B cell (primary cell): ENCODE data around the gene UBE2O. TPM values are rescaled to one million over a fixed set of nuclear protein-coding genes. Genes with fewer than 3 reads are reported as not detected.

Experiments used
- ATAC-seq: fragments of 200-7000 bp; cut with Tn5 transposase; one replicate; pipeline ENCODE4 v1.10.0; 2021; ENCODE audit warnings: low read depth, mild to moderate bottlenecking, moderate number of reproducible peaks, moderate library complexity
- CTCF ChIA-PET: fragments of 350-600 bp; sonication (Branson Sonifier 250); formaldehyde crosslinking; loops from one replicate; lab custom pipeline; 2021; ENCODE audit warnings: antibody characterized with exemption, inconsistent platforms; lab: Charles Lee
- POLR2A ChIA-PET: fragments of 350-600 bp; sonication (Branson Sonifier 250); formaldehyde crosslinking; loops from one replicate; lab custom pipeline; 2021; ENCODE audit warnings: antibody characterized with exemption; lab: Charles Lee
- DNase-seq: peaks from one replicate; pipeline ENCODE4 v3.0.0; 2013
- H2AFZ ChIP-seq: 2 replicates; pipeline ENCODE4 v1.6.1; 2012; ENCODE audit warnings: mild to moderate bottlenecking, low read depth, low read length; ENCODE audit not compliant: insufficient read depth, poor library complexity, severe bottlenecking
- H3K27ac ChIP-seq, 2 donors: 1 replicate in 1 of 2; 2 replicates in 1 of 2; pipeline ENCODE4 v1.5.1; 2012 to 2013; ENCODE audit warnings: low read length in 2 of 2, mild to moderate bottlenecking in 2 of 2, moderate library complexity in 1 of 2
- H3K27me3 ChIP-seq, 4 experiments: fragments of 200-600 bp in 1 of 4; sonication (generic) in 1 of 4; replicated peaks in 1 of 4; 1 replicate in 2 of 4; 2 replicates in 2 of 4; pipeline versions ENCODE4 v1.6.1 to v1.7.0; 2013 to 2016; ENCODE audit warnings: low read length in 3 of 4, mild to moderate bottlenecking in 2 of 4, mixed read lengths in 1 of 4, moderate library complexity in 1 of 4; ENCODE audit not compliant: insufficient read depth in 4 of 4, control insufficient read depth in 3 of 4; ENCODE audit errors: control extremely low read depth in 1 of 4
- H3K36me3 ChIP-seq, 2 experiments: replicated peaks in 1 of 2; 1 replicate in 1 of 2; 2 replicates in 1 of 2; pipeline versions ENCODE4 v1.6.1 to v1.7.1; 2013; ENCODE audit warnings: low read length in 1 of 2; ENCODE audit not compliant: insufficient read depth in 2 of 2, control insufficient read depth in 1 of 2; ENCODE audit errors: control extremely low read depth in 1 of 2, extremely low read depth in 1 of 2
- H3K4me1 ChIP-seq, 2 donors: fragments of 200-600 bp in 1 of 2; sonication (generic) in 1 of 2; 1 replicate in 1 of 2; 2 replicates in 1 of 2; pipeline versions ENCODE4 v1.5.1 to v1.6.1; 2013 to 2017; ENCODE audit warnings: low read length in 2 of 2; ENCODE audit not compliant: control insufficient read depth in 2 of 2, insufficient read depth in 2 of 2
- H3K4me2 ChIP-seq: replicated peaks from 2 replicates; pipeline ENCODE3; 2012; ENCODE audit warnings: mild to moderate bottlenecking, low read depth, low read length; ENCODE audit not compliant: poor library complexity, severe bottlenecking
- H3K4me3 ChIP-seq, 5 experiments: fragments of 200-600 bp in 1 of 5; sonication (generic) in 1 of 5; 1 replicate in 3 of 5; 2 replicates in 2 of 5; pipeline versions ENCODE4 v1.5.1 to v1.7.0; 2011 to 2016; ENCODE audit warnings: low read length in 4 of 5, mild to moderate bottlenecking in 4 of 5, low read depth in 2 of 5, control low read depth in 1 of 5, moderate library complexity in 1 of 5; ENCODE audit not compliant: insufficient read depth in 1 of 5; ENCODE audit errors: control extremely low read depth in 1 of 5, extremely low read depth in 1 of 5
- H3K79me2 ChIP-seq: fragments of 200-600 bp; sonication (generic); one replicate; pipeline ENCODE4 v1.6.0; 2016; ENCODE audit warnings: low read length; ENCODE audit not compliant: control insufficient read depth, insufficient read depth
- H3K9ac ChIP-seq: fragments of 200-600 bp; sonication (generic); 2 replicates; pipeline ENCODE4 v1.6.1; 2017; ENCODE audit warnings: mild to moderate bottlenecking, low read length, moderate library complexity
- H3K9me3 ChIP-seq, 3 donors: one replicate each; pipeline versions ENCODE4 v1.6.1 to v1.7.1; 2013; ENCODE audit warnings: low read length in 2 of 3; ENCODE audit not compliant: control insufficient read depth in 2 of 3, insufficient read depth in 1 of 3; ENCODE audit errors: control extremely low read depth in 1 of 3
- H4K20me1 ChIP-seq: 2 replicates; pipeline ENCODE4 v1.6.0; 2012; ENCODE audit warnings: mild to moderate bottlenecking, low read length; ENCODE audit not compliant: insufficient read depth, control insufficient read depth, poor library complexity, severe bottlenecking
- H3K27ac Mint-ChIP-seq: one replicate; pipeline ENCODE4 v1.8.0; 2021; ENCODE audit warnings: mixed read lengths
- H3K27me3 Mint-ChIP-seq: one replicate; pipeline ENCODE4 v1.8.0; 2021; ENCODE audit warnings: mixed read lengths
- H3K4me1 Mint-ChIP-seq: one replicate; pipeline ENCODE4 v1.8.0; 2021; ENCODE audit warnings: mixed read lengths
- H3K4me3 Mint-ChIP-seq: one replicate; pipeline ENCODE4 v1.8.0; 2021; ENCODE audit warnings: mixed read lengths
- H3K9me3 Mint-ChIP-seq: one replicate; pipeline ENCODE4 v1.8.0; 2022; ENCODE audit warnings: mixed read lengths; ENCODE audit not compliant: insufficient read depth
- CTCF ChIP-seq: fragments of 200-600 bp; IDR thresholded peaks from one replicate; pipeline ENCODE4 v1.8.0; 2022; ENCODE audit warnings: antibody characterized with exemption, mild to moderate bottlenecking
- EZH2 ChIP-seq: IDR thresholded peaks from 2 replicates; pipeline ENCODE4 v1.6.1; 2012; ENCODE audit warnings: borderline replicate concordance, low read depth, mild to moderate bottlenecking, moderate library complexity, low read length; ENCODE audit not compliant: insufficient read depth, poor library complexity, severe bottlenecking
- WGBS: methylation state at CpG from one replicate; pipeline ENCODE4 v1.1.5; 2013; ENCODE audit warnings: missing lambda C conversion rate; ENCODE audit not compliant: insufficient coverage; 5-methylcytosine and 5-hydroxymethylcytosine counted together
- intact Hi-C: fragments of 100-400 bp; cut with micrococcal nuclease; formaldehyde crosslinking; loops from one replicate; pipeline ENCODE4 v1.10.0; 2022
- polyA plus RNA-seq: library from polyadenylated mRNA; depleted of rRNA; stranded (reverse); fragments of >200 nt; gene quantifications from 2 replicates; pipeline ENCODE4 v1.2.3, GENCODE V29; 2012
- total RNA-seq, 2 donors: library from RNA; stranded (reverse); fragments of 120-200 nt in 1 of 2; gene quantifications; 1 replicate in 1 of 2; 2 replicates in 1 of 2; pipeline versions ENCODE4 v1.2.3 to v1.2.4, GENCODE V29; 2013 to 2022

Gene UBE2O
- total and polyA plus RNA-seq, 2 donors (not counting 1 experiment from before 2014, with no cell fraction given), result 41.3 to 54.0 TPM

GRCh38 chr17:76367642-76368041 lies 85.3 kb downstream of the UBE2O start:
- H3K9me3 Mint-ChIP-seq, result no peaks in the 10 kb centered on the region
- WGBS, result 84% methylated on average over 2 of the region's 6 CpGs
- no peak overlapping the region for H2AFZ ChIP-seq
- CTCF ChIA-PET, result interaction anchor here (3.9 kb wide), 1 partner anchor 30 kb away, joined by 20 read pairs; no protein-coding TSS in a partner anchor
- ATAC-seq (no peak), DNase-seq (no peak)
- H3K9ac ChIP-seq, result no peak overlapping the region
- H3K4me1 Mint-ChIP-seq, result no peaks in the 10 kb centered on the region
- no peaks in the 10 kb centered on the region for H3K36me3 ChIP-seq
- no peaks in the 10 kb centered on the region for H3K79me2 ChIP-seq
- intact Hi-C loops, result no loop called here
- no peak overlapping the region for H3K4me2 ChIP-seq
- no peaks in the 10 kb centered on the region for H3K4me1 ChIP-seq
- H3K27ac ChIP-seq, result no peak overlapping the region
- H3K9me3 ChIP-seq, result no peaks in the 10 kb centered on the region
- H3K4me3 Mint-ChIP-seq, result no peak overlapping the region
- no peak overlapping the region for H3K27ac Mint-ChIP-seq
- H3K27me3 Mint-ChIP-seq, result peaks cover 6% of the 10 kb centered on the region
- TF ChIP-seq CTCF, result no peak
- TF ChIP-seq EZH2, result no peak
- no peaks in the 10 kb centered on the region for H4K20me1 ChIP-seq
- no peak overlapping the region for H3K4me3 ChIP-seq
- H3K27me3 ChIP-seq, result peaks cover 0 to 6% (median 0%) of the 10 kb centered on the region in 4 experiments
- POLR2A ChIA-PET, result interaction anchor here (0.6 kb wide), 1 partner anchor 115 kb away, joined by 4 read pairs; no protein-coding TSS in a partner anchor

GRCh38 chr17:76366247-76366646 lies 86.7 kb downstream of the UBE2O start:
- H3K9me3 ChIP-seq, result no peaks in the 10 kb centered on the region
- no peak overlapping the region for H3K4me2 ChIP-seq
- Mint-ChIP-seq H3K27ac (no peak overlapping the region), H3K4me1 (no peaks in the 10 kb centered on the region), H3K4me3 (no peak overlapping the region), H3K27me3 (peaks cover 3% of the 10 kb centered on the region), H3K9me3 (no peaks in the 10 kb centered on the region)
- TF ChIP-seq EZH2, result no peak
- no peak for TF ChIP-seq CTCF
- WGBS, result no CpG with 5 or more reads among the region's 3 CpGs
- H3K36me3 ChIP-seq, result no peaks in the 10 kb centered on the region
- no peak overlapping the region for H3K4me3 ChIP-seq
- ChIA-PET POLR2A (interaction anchor here (0.6 kb wide), 1 partner anchor 247 kb away, joined by 6 read pairs; no protein-coding TSS in a partner anchor), CTCF (interaction anchor here (0.9 to 2.6 kb wide), 2 partner anchors 18 to 32 kb away, joined by 3 to 17 read pairs; no protein-coding TSS in a partner anchor)
- intact Hi-C loops, result no loop called here
- no peaks in the 10 kb centered on the region for H3K4me1 ChIP-seq
- no peaks in the 10 kb centered on the region for H3K79me2 ChIP-seq
- peaks cover 0 to 6% (median 0%) of the 10 kb centered on the region in 4 experiments for H3K27me3 ChIP-seq
- H3K9ac ChIP-seq, result no peak overlapping the region
- no peak overlapping the region for H3K27ac ChIP-seq
- H2AFZ ChIP-seq, result no peak overlapping the region
- H4K20me1 ChIP-seq, result no peaks in the 10 kb centered on the region
- DNase-seq (no peak), ATAC-seq (no peak)
